HG03432 (cell line): Measurements from ENCODE around the gene FABP7.
A peak's percentile ranks its signal among the peaks of the same experiment; 100 is the strongest.
"Not testable (repeated sequence)": the region's sequence is repeated elsewhere in the genome, so short reads cannot be mapped to it uniquely, and the experiment has no call there.

ENCODE experiments used
- ATAC-seq: cut with Tn5 transposase; IDR thresholded peaks from one replicate; pipeline ENCODE4 v1.9.1; 2021; ENCODE audit warnings: mild to moderate bottlenecking, moderate library complexity; ENCODE audit not compliant: unreplicated experiment

The FABP7 gene

DNA sequence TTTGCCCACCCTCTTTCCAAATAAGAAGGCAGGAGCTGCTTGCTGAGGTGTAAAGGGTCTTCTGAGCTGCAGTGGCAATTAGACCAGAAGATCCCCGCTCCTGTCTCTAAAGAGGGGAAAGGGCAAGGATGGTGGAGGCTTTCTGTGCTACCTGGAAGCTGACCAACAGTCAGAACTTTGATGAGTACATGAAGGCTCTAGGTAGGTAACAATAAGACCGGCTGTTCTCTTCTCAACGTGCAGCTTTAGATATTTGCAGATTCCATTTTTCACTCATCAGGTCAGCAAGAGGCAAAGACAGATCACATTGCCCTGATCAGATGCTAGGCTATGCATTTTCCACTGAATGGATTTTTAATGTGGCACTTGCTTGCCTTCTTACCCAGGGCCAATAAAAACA lies at the start of gene FABP7:
FABP7 (plus strand) TSS at position 50 of the 400 bp plus-strand sequence; CDS start at position 129, 79 bp downstream.
- ATAC-seq: no peak

- no peak for ATAC-seq
These were observed 49.2 kb upstream of the FABP7 start for GRCh38 chr6:122730334-122730733.

DNA sequence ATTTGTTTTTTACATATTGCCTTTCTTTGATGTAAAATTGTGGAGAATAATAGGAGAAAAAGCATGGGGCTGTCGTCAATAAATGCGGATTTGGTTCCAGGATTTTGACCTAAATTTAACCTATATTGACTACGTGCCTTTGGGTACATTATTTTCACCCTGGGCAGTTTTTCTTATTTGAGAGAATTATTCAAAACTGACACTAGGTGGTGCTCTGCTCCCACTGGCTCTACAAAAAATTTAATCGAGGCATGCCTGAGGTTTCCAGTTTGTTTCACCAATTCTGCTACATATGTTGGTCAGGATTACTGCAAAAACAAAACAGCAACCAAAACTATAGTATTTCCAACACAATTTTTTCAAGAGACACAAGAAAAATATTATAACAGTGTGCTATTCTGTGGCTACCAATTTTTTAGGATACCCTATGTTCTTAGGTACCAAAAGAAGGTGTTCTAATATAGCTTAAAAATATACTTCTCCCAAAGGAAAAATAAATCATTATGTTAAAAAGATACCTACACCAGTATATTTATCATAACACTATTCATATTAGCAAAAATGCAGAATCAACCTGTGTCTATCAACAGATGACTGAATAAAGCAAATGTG lies 48.6 kb upstream of the FABP7 start:
- ATAC-seq: peak; percentile 57

DNA sequence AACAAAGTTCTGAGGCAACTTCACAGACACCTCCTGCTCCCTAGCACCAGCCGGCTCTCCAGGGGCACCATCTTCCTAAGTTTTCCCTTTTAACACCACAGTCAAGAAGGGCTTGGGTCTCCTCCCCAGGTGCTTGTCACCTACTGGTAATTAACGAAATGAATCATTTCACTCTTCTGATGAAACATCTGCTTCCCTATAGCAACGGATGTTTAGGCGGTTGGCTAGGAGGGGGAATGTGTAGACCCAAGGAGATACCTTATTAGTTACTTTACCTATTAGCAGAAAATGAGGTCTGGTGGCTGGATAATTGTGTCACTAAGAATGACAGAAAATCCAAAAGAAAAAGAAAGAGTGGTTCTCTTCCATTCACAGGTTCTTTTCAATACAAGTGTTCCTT lies 46.3 kb upstream of the FABP7 start:
- ATAC-seq: no peak

- no peak for ATAC-seq
These were observed 44.8 kb upstream of the FABP7 start for GRCh38 chr6:122734529-122735395.

DNA sequence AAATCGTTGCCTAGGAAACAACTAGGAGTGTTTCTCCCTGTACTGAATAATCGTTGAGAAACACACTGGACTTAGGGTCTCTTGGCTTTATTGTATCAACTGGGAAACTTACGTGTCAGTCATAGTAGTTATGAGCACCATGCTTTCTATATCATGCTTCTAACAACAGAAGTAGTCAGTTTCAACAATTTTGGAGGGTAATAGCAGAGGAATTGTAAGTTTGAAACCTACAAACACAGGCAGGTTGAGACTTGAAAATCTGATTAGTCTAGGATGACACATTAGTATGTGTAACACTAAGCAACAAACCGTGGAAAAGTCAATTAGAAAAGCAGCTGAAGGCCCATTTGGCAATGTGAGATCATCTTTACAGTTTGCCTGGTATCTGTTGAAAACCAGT lies 43.9 kb upstream of the FABP7 start:
- no peak for ATAC-seq

- ATAC-seq: no peak
These were observed 43.4 kb upstream of the FABP7 start for GRCh38 chr6:122736163-122736562.

- ATAC-seq: no peak
These were observed 42.9 kb upstream of the FABP7 start for GRCh38 chr6:122736616-122737015.

- ATAC-seq: no peak
These were observed 39.4 kb upstream of the FABP7 start for GRCh38 chr6:122740091-122740490.

DNA sequence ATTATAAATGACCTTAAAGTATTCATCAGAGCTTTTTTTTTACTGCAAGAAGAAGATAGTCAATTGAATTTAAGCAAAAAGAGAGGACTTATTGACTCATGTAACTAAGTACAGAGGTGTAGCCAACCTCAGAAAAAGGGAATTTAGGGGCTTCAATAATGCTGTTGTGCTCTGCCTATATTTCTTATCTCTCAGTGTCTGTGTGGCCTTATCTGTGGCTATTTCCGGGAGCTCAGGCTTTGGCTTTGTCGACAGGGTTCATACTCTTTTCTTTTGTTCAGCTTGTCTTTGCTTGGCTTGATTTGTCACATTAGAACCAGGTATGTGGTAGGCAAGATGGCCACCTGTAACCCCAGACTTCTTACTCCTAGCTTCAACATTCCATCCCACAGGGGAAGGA lies 38.6 kb upstream of the FABP7 start:
- ATAC-seq: no peak

DNA sequence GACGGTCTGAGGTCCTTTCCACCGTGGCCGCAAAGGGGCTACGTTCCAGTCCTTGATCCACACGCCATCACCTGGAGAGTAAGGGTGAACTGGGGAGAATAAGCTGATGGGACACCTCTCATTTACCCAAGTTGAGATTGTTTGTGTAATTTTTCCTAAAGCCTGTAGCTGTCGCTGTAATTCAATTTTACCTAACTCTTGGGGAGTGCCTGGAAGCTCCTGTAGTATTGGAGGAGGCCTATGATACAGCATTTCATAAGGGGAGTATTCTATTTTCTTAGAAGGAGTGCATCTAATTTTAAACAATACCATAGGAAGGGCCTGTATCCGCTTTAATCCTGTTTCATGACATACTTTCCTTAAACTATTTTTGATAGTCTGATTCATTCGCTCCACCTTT lies 35.3 kb upstream of the FABP7 start:
- not testable (repeated sequence) for ATAC-seq

DNA sequence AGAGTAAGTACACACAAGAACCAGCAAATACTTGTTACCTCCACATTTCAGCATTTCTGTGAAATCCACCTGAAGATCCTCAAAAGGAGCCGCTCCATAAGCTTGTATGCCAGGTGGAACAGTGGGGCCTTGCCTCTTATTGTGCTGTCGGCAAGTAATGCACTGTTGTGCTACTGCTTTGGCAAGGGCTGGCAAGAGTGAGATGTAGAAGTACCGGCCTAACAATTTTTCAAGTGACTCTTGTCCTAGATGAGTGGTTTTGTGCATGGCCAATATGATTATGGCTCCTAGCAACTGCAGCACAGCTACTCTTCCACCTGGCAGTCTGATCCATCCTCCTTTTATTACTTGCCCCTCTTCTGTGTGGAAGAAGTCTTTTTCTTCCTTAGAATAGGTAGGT lies 34.7 kb upstream of the FABP7 start:
- not testable (repeated sequence) for ATAC-seq

GRCh38 chr6:122746688-122747087 lies 32.8 kb upstream of the FABP7 start:
- no peak for ATAC-seq

DNA sequence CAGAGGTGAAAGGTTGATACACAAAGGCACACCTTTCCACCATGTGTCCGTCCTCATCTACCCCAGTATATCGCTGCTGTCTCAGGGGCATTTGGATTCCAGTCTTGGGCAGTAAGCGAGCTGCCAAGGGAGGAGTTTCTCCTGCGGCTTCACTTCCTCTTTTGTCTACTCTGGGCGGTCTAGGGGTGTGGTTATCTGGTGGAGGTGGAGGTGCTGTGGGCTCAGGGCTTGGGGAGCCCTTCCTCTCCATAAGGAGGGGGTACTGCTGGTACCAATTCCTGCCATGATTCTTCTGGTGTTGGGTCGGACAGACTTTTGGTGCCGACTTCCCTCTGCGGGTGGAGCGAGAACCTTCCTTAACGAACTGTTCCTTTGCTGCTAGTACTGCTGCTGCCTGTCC lies 31.9 kb upstream of the FABP7 start:
- no peak for ATAC-seq

- not testable (repeated sequence) for ATAC-seq
These were observed 30.6 kb upstream of the FABP7 start for GRCh38 chr6:122748945-122749344.

GRCh38 chr6:122749451-122750050 lies 30.0 kb upstream of the FABP7 start:
- no peak for ATAC-seq

GRCh38 chr6:122751326-122751725 lies 28.2 kb upstream of the FABP7 start:
- peak; percentile 86 for ATAC-seq

DNA sequence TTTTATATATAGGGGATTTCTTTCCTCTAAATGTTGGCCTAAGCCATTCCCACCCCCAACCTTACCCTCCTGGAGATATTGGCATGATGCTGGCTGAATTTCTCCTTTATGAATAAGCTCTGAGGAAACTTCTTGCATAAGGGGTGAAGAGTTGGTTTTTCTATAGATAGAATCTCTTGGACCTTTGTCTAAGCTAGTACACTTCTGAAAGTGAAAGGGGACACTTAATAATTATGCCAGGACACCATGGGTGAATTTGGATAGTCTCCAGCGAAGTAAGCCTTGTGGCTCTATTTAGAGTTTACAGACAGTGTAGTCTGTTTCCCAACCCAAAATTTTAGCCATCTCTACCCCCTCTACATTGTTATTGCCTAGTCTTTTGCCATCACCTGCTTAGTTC lies 27.1 kb upstream of the FABP7 start:
- peak; percentile 42 for ATAC-seq

- no peak for ATAC-seq
These were observed 26.4 kb upstream of the FABP7 start for GRCh38 chr6:122753000-122753687.

- no peak for ATAC-seq
These were observed 25.8 kb upstream of the FABP7 start for GRCh38 chr6:122753688-122754056.

DNA sequence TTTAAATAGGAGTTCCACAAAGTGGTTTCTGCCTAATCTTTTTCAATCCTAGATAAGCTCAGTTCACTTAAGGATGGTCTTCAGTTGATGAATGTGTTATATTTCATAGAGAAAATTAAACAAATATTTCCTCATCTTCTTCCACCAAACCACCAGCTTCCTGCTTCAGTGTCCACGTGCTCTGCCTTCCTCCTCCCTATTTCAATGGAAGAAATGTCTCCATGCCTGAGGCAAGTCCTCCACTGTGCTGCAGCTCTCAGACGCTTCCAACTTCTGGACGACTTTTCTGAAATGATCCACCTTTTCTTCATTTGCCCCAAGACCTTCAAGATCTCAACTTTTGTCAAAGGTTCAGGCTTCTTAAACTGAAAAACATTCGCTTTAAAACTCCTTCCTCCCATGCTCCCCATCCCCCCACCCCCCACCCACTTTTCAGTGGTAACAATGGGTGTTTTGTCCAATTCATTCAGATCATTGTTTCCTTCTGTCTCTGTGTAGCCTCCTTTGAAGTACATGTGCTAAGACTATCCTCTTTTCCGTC lies 25.3 kb upstream of the FABP7 start:
- no peak for ATAC-seq
